ENCODE data around the gene DVL1.
A peak's percentile ranks its signal among the peaks of the same experiment; 100 is the strongest.
"Not testable (repeated sequence)": the region's sequence is repeated elsewhere in the genome, so short reads cannot be mapped to it uniquely, and the experiment has no call there.

Gene DVL1

GRCh38 chr1:1349256-1350012, at the start of gene DVL1:
DVL1 (minus strand) TSS chr1:1349418; CDS start chr1:1349065, 353 bp downstream.
- Histone ChIP-seq H3K9ac (ENCODE audit: low read depth, low read length) (peak within 1 kb of the TSS; percentile 92), H3K4me1 (ENCODE audit: insufficient read depth, low read length) (no peaks in the 10 kb centered on the region; the same call in 1 of the 2 replicates), H3K9me3 (ENCODE audit: control insufficient read depth, insufficient read depth, low read length) (no peaks in the 10 kb centered on the region), H3K36me3 (ENCODE audit: insufficient read depth, low read length) (no peaks in the 10 kb centered on the region)

- Histone ChIP-seq H3K36me3 (ENCODE audit: insufficient read depth, low read length) (peaks cover 34% of the 10 kb centered on the region), H3K9me3 (ENCODE audit: control insufficient read depth, insufficient read depth, low read length) (no peaks in the 10 kb centered on the region), H3K9ac (ENCODE audit: low read depth, low read length) (peak overlapping the region; percentile 76), H3K4me1 (ENCODE audit: insufficient read depth, low read length) (peaks cover 4% of the 10 kb centered on the region; the same call in 1 of the 2 replicates)
Observed at GRCh38 chr1:1398677-1399186, 49.5 kb upstream of the DVL1 start.

- peaks cover 4% of the 10 kb centered on the region; the same call in 1 of the 2 replicates for H3K4me1 ChIP-seq (ENCODE audit: insufficient read depth, low read length)
- peak overlapping the region; percentile 76 for H3K9ac ChIP-seq (ENCODE audit: low read depth, low read length)
- H3K36me3 ChIP-seq (ENCODE audit: insufficient read depth, low read length) = peaks cover 37% of the 10 kb centered on the region
- no peaks in the 10 kb centered on the region for H3K9me3 ChIP-seq (ENCODE audit: control insufficient read depth, insufficient read depth, low read length)
Observed at GRCh38 chr1:1397839-1398523, 48.8 kb upstream of the DVL1 start.

- Histone ChIP-seq H3K4me1 (ENCODE audit: insufficient read depth, low read length) (peaks cover 4% of the 10 kb centered on the region; the same call in 1 of the 2 replicates), H3K9me3 (ENCODE audit: control insufficient read depth, insufficient read depth, low read length) (no peaks in the 10 kb centered on the region), H3K36me3 (ENCODE audit: insufficient read depth, low read length) (peaks cover 58% of the 10 kb centered on the region), H3K9ac (ENCODE audit: low read depth, low read length) (no peak overlapping the region)
Observed at GRCh38 chr1:1395166-1395565, 45.9 kb upstream of the DVL1 start.

GRCh38 chr1:1394116-1394515, 44.9 kb upstream of the DVL1 start:
- Histone ChIP-seq H3K9ac (ENCODE audit: low read depth, low read length) (no peak overlapping the region), H3K9me3 (ENCODE audit: control insufficient read depth, insufficient read depth, low read length) (no peaks in the 10 kb centered on the region), H3K36me3 (ENCODE audit: insufficient read depth, low read length) (peaks cover 69% of the 10 kb centered on the region)

GRCh38 chr1:1393428-1393827, 44.2 kb upstream of the DVL1 start:
- Histone ChIP-seq H3K4me1 (ENCODE audit: insufficient read depth, low read length) (peaks cover 4% of the 10 kb centered on the region; the same call in 1 of the 2 replicates), H3K9me3 (ENCODE audit: control insufficient read depth, insufficient read depth, low read length) (no peaks in the 10 kb centered on the region), H3K9ac (ENCODE audit: low read depth, low read length) (no peak overlapping the region), H3K36me3 (ENCODE audit: insufficient read depth, low read length) (peaks cover 72% of the 10 kb centered on the region)

More at GRCh38 chr1:1394116-1394515, 44.9 kb upstream of the DVL1 start:
- peaks cover 4% of the 10 kb centered on the region; the same call in 1 of the 2 replicates for H3K4me1 ChIP-seq (ENCODE audit: insufficient read depth, low read length)

GRCh38 chr1:1393014-1393413, 43.8 kb upstream of the DVL1 start:
- Histone ChIP-seq H3K36me3 (ENCODE audit: insufficient read depth, low read length) (peaks cover 69% of the 10 kb centered on the region), H3K9ac (ENCODE audit: low read depth, low read length) (no peak overlapping the region), H3K9me3 (ENCODE audit: control insufficient read depth, insufficient read depth, low read length) (no peaks in the 10 kb centered on the region), H3K4me1 (ENCODE audit: insufficient read depth, low read length) (peaks cover under 1% of the 10 kb centered on the region; the same call in 1 of the 2 replicates)

GRCh38 chr1:1391225-1391624, 42.0 kb upstream of the DVL1 start:
- Histone ChIP-seq H3K36me3 (ENCODE audit: insufficient read depth, low read length) (peaks cover 70% of the 10 kb centered on the region), H3K9ac (ENCODE audit: low read depth, low read length) (no peak overlapping the region), H3K9me3 (ENCODE audit: control insufficient read depth, insufficient read depth, low read length) (no peaks in the 10 kb centered on the region), H3K4me1 (ENCODE audit: insufficient read depth, low read length) (no peaks in the 10 kb centered on the region)

GRCh38 chr1:1390675-1391074, 41.5 kb upstream of the DVL1 start:
- no peaks in the 10 kb centered on the region for H3K9me3 ChIP-seq (ENCODE audit: control insufficient read depth, insufficient read depth, low read length)
- no peak overlapping the region for H3K9ac ChIP-seq (ENCODE audit: low read depth, low read length)
- no peaks in the 10 kb centered on the region for H3K4me1 ChIP-seq (ENCODE audit: insufficient read depth, low read length)
- H3K36me3 ChIP-seq (ENCODE audit: insufficient read depth, low read length) = peaks cover 72% of the 10 kb centered on the region

- H3K36me3 ChIP-seq (ENCODE audit: insufficient read depth, low read length) = peaks cover 54% of the 10 kb centered on the region
- H3K9me3 ChIP-seq (ENCODE audit: control insufficient read depth, insufficient read depth, low read length) = no peaks in the 10 kb centered on the region
Observed at GRCh38 chr1:1388078-1388472, 38.9 kb upstream of the DVL1 start.

GRCh38 chr1:1387098-1388077, 38.2 kb upstream of the DVL1 start:
- Histone ChIP-seq H3K9me3 (ENCODE audit: control insufficient read depth, insufficient read depth, low read length) (no peaks in the 10 kb centered on the region), H3K9ac (ENCODE audit: low read depth, low read length) (no peak overlapping the region), H3K4me1 (ENCODE audit: insufficient read depth, low read length) (no peaks in the 10 kb centered on the region), H3K36me3 (ENCODE audit: insufficient read depth, low read length) (peaks cover 48% of the 10 kb centered on the region)

More at GRCh38 chr1:1388078-1388472, 38.9 kb upstream of the DVL1 start:
- no peak overlapping the region for H3K9ac ChIP-seq (ENCODE audit: low read depth, low read length)
- no peaks in the 10 kb centered on the region for H3K4me1 ChIP-seq (ENCODE audit: insufficient read depth, low read length)

- Histone ChIP-seq H3K36me3 (ENCODE audit: insufficient read depth, low read length) (peaks cover 36% of the 10 kb centered on the region), H3K9ac (ENCODE audit: low read depth, low read length) (no peak overlapping the region), H3K4me1 (ENCODE audit: insufficient read depth, low read length) (no peaks in the 10 kb centered on the region), H3K9me3 (ENCODE audit: control insufficient read depth, insufficient read depth, low read length) (no peaks in the 10 kb centered on the region)
Observed at GRCh38 chr1:1385931-1386330, 36.7 kb upstream of the DVL1 start.

GRCh38 chr1:1385339-1385738, 36.1 kb upstream of the DVL1 start:
- H3K9me3 ChIP-seq (ENCODE audit: control insufficient read depth, insufficient read depth, low read length); H3K9ac ChIP-seq (ENCODE audit: low read depth, low read length); H3K4me1 ChIP-seq (ENCODE audit: insufficient read depth, low read length): not testable (repeated sequence)
- peaks cover 30% of the 10 kb centered on the region for H3K36me3 ChIP-seq (ENCODE audit: insufficient read depth, low read length)

- Histone ChIP-seq H3K4me1 (ENCODE audit: insufficient read depth, low read length) (no peaks in the 10 kb centered on the region), H3K9ac (ENCODE audit: low read depth, low read length) (no peak overlapping the region), H3K36me3 (ENCODE audit: insufficient read depth, low read length) (0 out of 2 replicates have a peak, but pooled peaks cover 3% of the 10 kb centered on the region), H3K9me3 (ENCODE audit: control insufficient read depth, insufficient read depth, low read length) (no peaks in the 10 kb centered on the region)
Observed at GRCh38 chr1:1381294-1381693, 32.1 kb upstream of the DVL1 start.

All from ES-I3 (cell line).